Measurements from ENCODE around the gene CNMD.
"Not testable (repeated sequence)": the region's sequence is repeated elsewhere in the genome, so short reads cannot be mapped to it uniquely, and the experiment has no call there.

Gene CNMD

GRCh38 chr13:52743988-52744387, 4.4 kb upstream of the CNMD start:
- no peak for DNase-seq

GRCh38 chr13:52743569-52743968, 3.9 kb upstream of the CNMD start:
- no peak for DNase-seq

GRCh38 chr13:52738719-52739467, 727 bp downstream of the CNMD start:
- no peak for DNase-seq

DNA sequence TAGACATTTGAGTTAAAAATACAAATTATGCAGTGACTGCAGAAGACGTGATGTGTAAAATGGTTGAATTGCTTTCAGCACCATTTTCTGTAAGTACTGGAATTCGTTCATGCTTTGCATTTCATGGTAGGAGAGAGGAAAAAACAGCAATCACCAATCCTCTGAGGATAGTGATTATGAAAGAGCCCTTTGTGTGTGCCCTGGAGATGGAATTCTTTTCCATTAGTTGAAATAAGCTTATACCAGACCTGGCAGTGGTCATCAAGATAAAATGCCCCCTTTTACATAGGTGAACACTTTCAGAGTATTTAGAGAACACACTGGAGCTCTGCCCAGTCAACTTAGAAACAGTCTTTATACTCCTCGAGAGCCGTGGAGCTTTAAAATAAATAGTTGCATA, 1.7 kb downstream of the CNMD start:
- no peak for DNase-seq

- DNase-seq: no peak
Observed at GRCh38 chr13:52737451-52737850, 2.2 kb downstream of the CNMD start.

GRCh38 chr13:52736891-52737290, 2.7 kb downstream of the CNMD start:
- no peak for DNase-seq

DNA sequence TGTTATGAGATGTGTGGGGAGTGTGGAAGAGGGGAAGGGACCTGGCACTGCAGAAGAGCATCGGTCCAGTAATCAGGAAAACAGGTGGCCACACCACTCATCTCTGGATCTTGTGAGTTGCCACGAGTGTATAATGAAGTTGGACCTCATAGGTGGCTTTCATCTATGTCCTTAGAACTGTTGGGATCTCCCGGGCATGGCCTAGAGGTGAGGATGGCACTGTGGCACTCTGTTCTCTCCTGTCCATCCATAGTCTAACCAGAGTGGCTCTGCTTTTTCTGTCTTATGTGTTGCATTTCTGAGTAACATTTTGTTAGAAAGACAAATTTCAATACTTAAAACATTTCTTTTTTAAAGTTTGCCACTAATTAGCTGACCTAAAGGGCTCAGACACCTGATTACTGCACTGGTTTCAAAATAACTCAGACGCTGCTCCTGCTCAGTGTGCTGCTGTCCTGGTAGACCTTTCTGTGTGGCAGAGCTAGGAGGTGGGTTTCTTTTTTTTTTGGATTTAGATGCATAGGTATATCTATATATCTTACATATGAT, 5.5 kb downstream of the CNMD start:
- no peak for DNase-seq

DNA sequence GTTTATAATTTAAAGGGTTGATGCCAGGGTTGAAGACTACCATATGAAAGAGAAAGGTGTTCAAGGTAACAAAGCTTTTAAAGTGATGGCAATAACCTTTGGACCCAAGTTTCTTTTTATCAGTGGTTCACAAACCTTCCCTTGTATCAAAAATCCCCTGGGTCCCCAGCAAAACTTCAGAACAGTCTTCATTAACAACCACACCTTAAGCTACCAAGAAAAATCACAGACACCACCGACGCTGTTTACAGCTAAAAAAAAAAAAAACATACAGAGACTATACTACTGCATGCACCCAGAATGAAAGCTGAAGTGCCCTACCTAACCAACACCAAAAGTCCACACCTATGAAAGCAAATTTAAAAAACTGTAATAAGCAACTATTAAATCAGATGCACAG, 13.4 kb downstream of the CNMD start:
- no peak for DNase-seq

DNA sequence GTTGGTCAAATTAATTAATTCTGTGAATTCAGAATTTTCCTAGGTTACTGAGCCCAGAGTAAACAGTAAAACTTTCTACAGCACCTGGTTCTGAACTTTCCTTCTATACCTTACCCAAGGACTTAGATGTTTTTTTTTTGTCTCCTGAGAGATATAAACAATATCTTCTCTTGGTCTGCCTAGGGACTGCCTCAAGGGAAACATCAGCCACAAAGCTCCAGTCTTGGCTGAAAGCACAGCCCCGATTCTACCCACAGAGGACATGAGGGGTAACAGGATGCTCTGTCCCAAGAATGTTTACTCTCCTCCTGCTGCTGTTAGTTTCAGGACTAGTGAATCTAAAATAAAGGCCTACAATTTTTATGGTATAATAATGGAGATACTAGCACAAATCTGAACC, 14.3 kb downstream of the CNMD start:
- no peak for DNase-seq

DNA sequence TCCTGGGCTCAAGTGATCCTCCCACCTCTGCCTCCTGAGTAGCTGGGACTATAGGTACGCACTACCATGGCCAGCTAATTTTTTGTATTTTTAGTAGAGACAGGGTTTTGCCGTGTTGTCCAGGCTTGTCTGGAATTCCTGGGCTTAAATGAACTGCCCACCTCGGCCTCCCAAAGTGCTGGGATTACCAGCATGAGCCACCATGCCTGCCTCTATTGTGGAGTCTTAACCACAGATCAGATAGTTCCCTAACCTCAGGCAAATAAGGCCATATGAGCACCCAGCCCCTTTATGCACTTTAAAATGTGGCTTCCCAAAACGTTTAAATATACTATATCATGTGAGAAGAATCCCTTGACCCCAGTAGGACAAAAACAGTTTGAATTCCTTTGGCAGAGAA, 16.4 kb downstream of the CNMD start:
- no peak for DNase-seq

GRCh38 chr13:52721356-52721755, 18.3 kb downstream of the CNMD start:
- DNase-seq: not testable (repeated sequence)

DNA sequence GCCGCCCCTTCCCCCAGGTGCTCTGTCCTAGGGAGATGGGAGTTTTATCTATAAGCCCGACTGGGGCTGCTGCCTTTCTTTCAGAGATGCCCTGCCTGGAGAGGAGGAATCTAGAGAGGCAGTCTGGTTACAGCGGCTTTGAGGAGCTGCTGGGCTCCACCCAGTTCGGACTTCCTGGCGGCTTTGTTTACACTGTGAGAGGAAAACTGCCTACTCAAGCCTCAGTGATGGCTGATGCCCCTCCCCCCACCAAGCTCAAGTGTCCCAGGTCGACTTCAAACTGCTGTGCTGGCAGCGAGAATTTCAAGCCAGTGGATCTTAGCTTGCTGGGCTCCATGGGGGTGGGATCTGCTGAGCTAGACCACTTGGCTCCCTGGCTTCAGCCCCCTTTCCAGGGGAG, 18.7 kb downstream of the CNMD start:
- not testable (repeated sequence) for DNase-seq

GRCh38 chr13:52713894-52714293, 25.7 kb downstream of the CNMD start:
- peak; percentile 48 for DNase-seq

DNA sequence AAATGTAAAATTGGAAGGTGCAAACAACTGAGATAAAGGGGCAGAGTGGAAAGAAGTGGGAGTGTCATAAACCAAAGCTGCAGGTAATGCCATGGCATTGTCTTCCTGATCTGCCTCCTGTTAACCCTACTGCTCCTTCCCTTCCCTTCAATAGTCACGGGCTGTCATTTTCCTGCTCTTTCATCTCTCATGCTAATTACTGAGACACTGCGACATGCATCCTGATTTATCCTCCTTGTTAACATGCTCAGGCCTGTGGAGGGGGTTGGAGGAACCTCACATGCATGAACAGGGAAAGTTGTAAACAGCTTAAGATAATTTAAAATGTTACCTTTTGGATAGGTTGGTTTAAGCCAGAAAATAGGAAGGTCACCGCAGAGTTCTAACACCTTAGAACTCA, 27.2 kb downstream of the CNMD start:
- DNase-seq: no peak

GRCh38 chr13:52711286-52711685, 28.3 kb downstream of the CNMD start:
- DNase-seq: no peak

DNA sequence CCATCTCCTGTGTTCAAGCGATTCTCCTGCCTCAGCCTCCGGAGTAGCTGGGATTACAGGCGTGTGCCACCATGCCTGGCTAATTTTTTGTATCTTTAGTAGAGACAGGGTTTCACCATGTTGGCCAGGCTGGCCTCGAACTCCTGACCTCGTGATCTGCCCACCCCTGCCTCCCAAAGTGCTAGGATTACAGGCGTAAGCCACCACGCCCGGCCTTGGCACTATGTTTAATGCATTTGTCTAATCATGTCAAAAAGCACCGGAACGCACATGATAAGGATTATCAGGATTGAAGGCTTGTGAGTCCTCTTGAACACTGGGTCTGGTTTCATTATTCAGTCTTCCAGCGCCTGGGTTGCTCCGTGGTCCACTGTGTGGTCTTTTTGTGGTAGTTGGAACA, 31.4 kb downstream of the CNMD start:
- DNase-seq: not testable (repeated sequence)

GRCh38 chr13:52707375-52707774, 32.2 kb downstream of the CNMD start:
- no peak for DNase-seq

- DNase-seq: no peak
Observed at GRCh38 chr13:52706081-52706480, 33.5 kb downstream of the CNMD start.

DNA sequence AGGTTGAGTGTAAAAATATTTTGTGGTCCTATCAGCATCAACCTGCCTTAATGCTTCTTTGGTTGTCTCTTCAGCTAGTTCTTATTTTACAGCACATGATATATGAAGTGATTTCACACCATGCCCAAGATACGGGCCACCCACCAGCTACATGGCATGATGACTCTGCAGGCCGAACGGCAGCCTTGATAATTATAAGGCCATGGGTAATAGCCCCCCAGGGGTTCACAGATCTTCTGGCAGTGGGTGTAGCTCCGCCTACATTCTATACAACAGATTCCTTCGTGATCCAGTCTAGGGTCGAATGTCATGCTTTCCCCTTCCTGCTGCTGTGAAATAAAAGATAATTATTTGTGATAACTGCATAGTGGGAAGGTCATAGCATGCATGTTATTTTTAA, 36.1 kb downstream of the CNMD start:
- DNase-seq: no peak

DNA sequence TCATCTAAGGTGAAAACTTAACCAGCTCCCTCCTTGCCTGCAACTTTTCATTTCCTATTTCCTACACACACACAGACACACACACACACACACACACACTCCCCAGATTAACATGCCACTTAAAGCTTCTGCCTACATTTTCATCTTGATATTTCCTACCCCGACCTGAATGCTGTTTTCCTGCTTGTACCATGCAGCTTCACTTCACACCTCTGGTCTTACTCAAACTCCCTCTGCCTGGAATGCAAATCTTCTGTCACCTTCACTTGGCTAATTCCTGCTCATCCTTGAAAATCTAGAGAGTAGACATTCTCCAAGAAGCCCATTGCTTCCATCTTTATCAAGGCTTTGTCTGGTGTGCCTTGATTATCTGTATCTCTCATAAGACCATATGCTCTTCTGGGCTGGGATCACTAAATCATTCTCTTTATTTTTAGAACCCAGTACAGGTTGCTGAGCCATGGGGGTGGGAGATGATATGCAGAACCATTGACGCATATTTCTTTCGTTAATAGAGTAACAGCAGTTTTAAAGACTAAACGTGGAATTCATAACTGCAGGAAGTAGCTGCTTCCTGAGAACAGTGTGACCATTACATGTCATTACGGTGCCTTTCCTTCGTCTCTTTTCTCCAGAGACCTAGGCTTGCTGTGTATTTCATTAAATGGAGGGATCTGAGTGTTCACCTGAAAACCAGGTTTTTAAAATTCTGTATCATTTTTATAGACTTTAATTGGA, 37.7 kb downstream of the CNMD start:
- DNase-seq: no peak

GRCh38 chr13:52696566-52696965, 43.1 kb downstream of the CNMD start:
- DNase-seq: no peak

GRCh38 chr13:52695856-52696255, 43.8 kb downstream of the CNMD start:
- DNase-seq: peak; percentile 82

GRCh38 chr13:52686376-52686775, 53.2 kb downstream of the CNMD start:
- no peak for DNase-seq

- not testable (repeated sequence) for DNase-seq
Observed at GRCh38 chr13:52685806-52686205, 53.8 kb downstream of the CNMD start.
